Endothelial cell of umbilical vein (primary cell): ENCODE measurements around the gene ANKRD44. TPM values are rescaled to one million over a fixed set of nuclear protein-coding genes. Genes with fewer than 3 reads are reported as not detected.

Experiments
- BruUV-seq: library from RNA; stranded (reverse); fragments of 400-500 nt; replicated peaks from 2 replicates; lab custom pipeline; 2021; lab: Mats Ljungman, UMichigan
- CTCF ChIA-PET: fragments of 300-600, 350-600 bp; sonication (Branson Sonifier 250); formaldehyde crosslinking; loops from one replicate; lab custom pipeline; 2021; ENCODE audit warnings: antibody characterized with exemption, inconsistent platforms; lab: Charles Lee
- POLR2A ChIA-PET: fragments of 300-600, 350-600 bp; sonication (Branson Sonifier 250); formaldehyde crosslinking; loops from one replicate; lab custom pipeline; 2021; ENCODE audit warnings: antibody characterized with exemption, inconsistent platforms; lab: Charles Lee
- DNase-seq: peaks from one replicate; pipeline ENCODE4 v3.0.0-alpha.2; 2011; ENCODE audit warnings: low read depth, low spot score
- FAIRE-seq: peaks from 2 replicates; lab custom pipeline; 2011; peaks lifted over from hg19 to GRCh38; lab: Jason Lieb, UNC
- H2AFZ ChIP-seq: 2 replicates; pipeline ENCODE4 v1.6.0; 2012; ENCODE audit warnings: low read depth, low read length, control low read depth, inconsistent platforms
- H3K27ac ChIP-seq: 2 replicates; pipeline ENCODE4 v1.5.1; 2011; ENCODE audit warnings: low read depth, mild to moderate bottlenecking, control low read depth, low read length, moderate library complexity; ENCODE audit not compliant: insufficient read depth
- H3K27me3 ChIP-seq, 2 experiments: 2 replicates each; pipeline versions ENCODE4 v1.6.0 to v1.6.1; 2011; ENCODE audit warnings: low read length in 2 of 2, mixed read lengths in 1 of 2; ENCODE audit not compliant: control insufficient read depth in 2 of 2, insufficient read depth in 2 of 2
- H3K36me3 ChIP-seq, 2 experiments: 2 replicates in 1 of 2; 3 replicates in 1 of 2; pipeline ENCODE4 v1.5.1; 2011; ENCODE audit warnings: low read length in 2 of 2, mild to moderate bottlenecking in 1 of 2, moderate library complexity in 1 of 2; ENCODE audit not compliant: control insufficient read depth in 2 of 2, insufficient read depth in 2 of 2; ENCODE audit errors: extremely low read depth in 1 of 2
- H3K4me1 ChIP-seq: 3 replicates; pipeline ENCODE4 v1.5.1; 2011; ENCODE audit warnings: mild to moderate bottlenecking, low read length; ENCODE audit not compliant: control insufficient read depth, insufficient read depth; ENCODE audit errors: extremely low read depth
- H3K4me2 ChIP-seq: 2 replicates; pipeline ENCODE4 v1.6.1; 2011; ENCODE audit warnings: low read length, control low read depth, mixed read lengths; ENCODE audit not compliant: insufficient read depth
- H3K4me3 ChIP-seq, 3 experiments: fragments of 200-600 bp in 1 of 3; sonication (generic), shearing (Covaris generic) in 1 of 3; replicated peaks in 1 of 3; 2 replicates each; pipeline ENCODE4 v1.5.1; 2011 to 2016; ENCODE audit warnings: control low read depth in 3 of 3, low read length in 3 of 3, mild to moderate bottlenecking in 2 of 3, inconsistent platforms in 1 of 3, low read depth in 1 of 3, moderate library complexity in 1 of 3; ENCODE audit not compliant: insufficient read depth in 1 of 3
- H3K79me2 ChIP-seq: 2 replicates; pipeline ENCODE4 v1.6.0; 2012; ENCODE audit warnings: low read length, inconsistent platforms; ENCODE audit not compliant: control insufficient read depth, insufficient read depth
- H3K9ac ChIP-seq: replicated peaks from 2 replicates; pipeline ENCODE3; 2011; ENCODE audit warnings: low read length, control low read depth; ENCODE audit not compliant: insufficient read depth; ENCODE audit errors: extremely low read depth
- H3K9me1 ChIP-seq: replicated peaks from 3 replicates; pipeline ENCODE4 v1.6.0; 2011; ENCODE audit warnings: mild to moderate bottlenecking, low read length; ENCODE audit not compliant: control insufficient read depth, insufficient read depth; ENCODE audit errors: extremely low read depth
- H3K9me3 ChIP-seq: replicated peaks from 2 replicates; pipeline ENCODE4 v1.5.1; 2012; ENCODE audit warnings: low read length, inconsistent platforms; ENCODE audit not compliant: control insufficient read depth, insufficient read depth
- H4K20me1 ChIP-seq: replicated peaks from 2 replicates; pipeline ENCODE3; 2011; ENCODE audit warnings: mild to moderate bottlenecking, low read length; ENCODE audit not compliant: control insufficient read depth, insufficient read depth; ENCODE audit errors: extremely low read depth
- FOS ChIP-seq: IDR thresholded peaks from 2 replicates; pipeline ENCODE4 v1.6.1; 2011; ENCODE audit warnings: mild to moderate bottlenecking, low read length, moderate library complexity, borderline replicate concordance; ENCODE audit not compliant: insufficient read depth
- JUN ChIP-seq: IDR thresholded peaks from 2 replicates; pipeline ENCODE4 v1.6.1; 2011; ENCODE audit warnings: borderline replicate concordance, low read depth; ENCODE audit not compliant: insufficient read length, insufficient read depth
- MAX ChIP-seq: IDR thresholded peaks from 2 replicates; pipeline ENCODE4 v1.6.1; 2011; ENCODE audit not compliant: insufficient read depth, insufficient read length
- POLR2A ChIP-seq: IDR thresholded peaks from 2 replicates; pipeline ENCODE4 v1.6.1; 2012; ENCODE audit warnings: low read depth, mild to moderate bottlenecking, control low read depth, low read length
- dilution Hi-C: fragments of 300-500 bp; cut with MboI; formaldehyde crosslinking; loops from one replicate; pipeline ENCODE4 v1.15.0; 2019; ENCODE audit warnings: low sequenced_read_pairs; ENCODE audit not compliant: extremely low pct_ligation_motif_present
- intact Hi-C: fragments of 100-400 bp; cut with micrococcal nuclease; formaldehyde crosslinking; loops from one replicate; pipeline ENCODE4 v1.10.0; 2022
- polyA plus RNA-seq, 4 experiments: library from polyadenylated mRNA; depleted of rRNA in 3 of 4; stranded (reverse) in 3 of 4; unstranded in 1 of 4; fragments of >200 nt; gene quantifications; 2 replicates each; pipeline versions ENCODE4 v1.2.1 to v1.2.3, GENCODE V29; 2011 to 2012; ENCODE audit warnings: missing spikeins in 1 of 4
- total RNA-seq: library from RNA; stranded (reverse); gene quantifications from 2 replicates; pipeline ENCODE4 v1.2.3, GENCODE V29; 2021

The ANKRD44 gene
- total and polyA plus RNA-seq, 2 donors (not counting 3 experiments of a cell fraction or from before 2014, with no cell fraction given), result 3.4 to 6.1 TPM

GRCh38 chr2:197248623-197249022 lies 62.0 kb downstream of the ANKRD44 start:
- ChIA-PET CTCF (no interaction called here), POLR2A (no interaction called here)
- no peaks in the 10 kb centered on the region for H3K36me3 ChIP-seq
- H3K4me1 ChIP-seq, result no peaks in the 10 kb centered on the region
- H3K9me3 ChIP-seq, result no peaks in the 10 kb centered on the region
- no peaks in the 10 kb centered on the region for H3K27me3 ChIP-seq
- no peak overlapping the region for H3K27ac ChIP-seq
- dilution Hi-C loops (no loop called here), intact Hi-C loops (no loop called here)
- no peak overlapping the region for H3K4me3 ChIP-seq
- no peak overlapping the region for H2AFZ ChIP-seq
- DNase-seq, result no peak
- BruUV-seq, result no TSS peak
- no peaks in the 10 kb centered on the region for H3K9me1 ChIP-seq
- TF ChIP-seq JUN, result no peak
- TF ChIP-seq POLR2A, result no peak
- no peak overlapping the region for H3K4me2 ChIP-seq
- H4K20me1 ChIP-seq, result no peaks in the 10 kb centered on the region
- no peak for FAIRE-seq
- H3K79me2 ChIP-seq, result no peaks in the 10 kb centered on the region
- H3K9ac ChIP-seq, result no peak overlapping the region

- no peaks in the 10 kb centered on the region for H3K36me3 ChIP-seq
- no peak overlapping the region for H2AFZ ChIP-seq
- no peak for TF ChIP-seq MAX
- no peak for TF ChIP-seq FOS
- H3K79me2 ChIP-seq, result no peaks in the 10 kb centered on the region
- H3K4me2 ChIP-seq, result no peak overlapping the region
- ChIA-PET CTCF (no interaction called here), POLR2A (no interaction called here)
- no TSS peak for BruUV-seq
- FAIRE-seq (no peak), DNase-seq (no peak)
- dilution Hi-C loops, result no loop called here
- H4K20me1 ChIP-seq, result no peaks in the 10 kb centered on the region
- intact Hi-C loops, result no loop called here
- H3K9me3 ChIP-seq, result no peaks in the 10 kb centered on the region
- H3K4me1 ChIP-seq, result no peaks in the 10 kb centered on the region
- no peak overlapping the region for H3K27ac ChIP-seq
- H3K27me3 ChIP-seq, result no peaks in the 10 kb centered on the region
- H3K9ac ChIP-seq, result no peak overlapping the region
- no peak overlapping the region for H3K4me3 ChIP-seq
- H3K9me1 ChIP-seq, result no peaks in the 10 kb centered on the region
Observed at GRCh38 chr2:197248001-197248401, 62.6 kb downstream of the ANKRD44 start.
